ENCODE measurements around the gene MRPL36.

DNA sequence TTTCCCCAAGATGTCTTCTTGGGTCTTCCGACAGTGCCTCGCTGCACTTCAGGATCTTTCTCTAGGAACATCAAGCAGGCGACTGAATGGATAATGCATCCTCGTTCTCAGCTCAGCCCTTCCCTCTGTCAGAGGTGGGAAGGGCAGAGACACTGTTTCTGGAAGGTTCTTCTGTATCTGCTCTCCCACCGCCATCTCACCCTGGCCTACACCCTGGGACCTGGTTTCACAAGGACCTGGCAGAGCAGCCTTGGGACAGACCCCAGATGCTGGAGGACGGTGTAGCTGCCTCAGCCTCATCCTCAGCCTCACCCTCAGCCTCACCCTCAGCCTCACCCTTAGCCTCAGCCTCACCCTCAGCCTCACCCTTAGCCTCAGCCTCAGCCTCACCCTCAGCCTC is 18.5 kb downstream of the MRPL36 start:
- TF ChIP-seq, protein P1, sequence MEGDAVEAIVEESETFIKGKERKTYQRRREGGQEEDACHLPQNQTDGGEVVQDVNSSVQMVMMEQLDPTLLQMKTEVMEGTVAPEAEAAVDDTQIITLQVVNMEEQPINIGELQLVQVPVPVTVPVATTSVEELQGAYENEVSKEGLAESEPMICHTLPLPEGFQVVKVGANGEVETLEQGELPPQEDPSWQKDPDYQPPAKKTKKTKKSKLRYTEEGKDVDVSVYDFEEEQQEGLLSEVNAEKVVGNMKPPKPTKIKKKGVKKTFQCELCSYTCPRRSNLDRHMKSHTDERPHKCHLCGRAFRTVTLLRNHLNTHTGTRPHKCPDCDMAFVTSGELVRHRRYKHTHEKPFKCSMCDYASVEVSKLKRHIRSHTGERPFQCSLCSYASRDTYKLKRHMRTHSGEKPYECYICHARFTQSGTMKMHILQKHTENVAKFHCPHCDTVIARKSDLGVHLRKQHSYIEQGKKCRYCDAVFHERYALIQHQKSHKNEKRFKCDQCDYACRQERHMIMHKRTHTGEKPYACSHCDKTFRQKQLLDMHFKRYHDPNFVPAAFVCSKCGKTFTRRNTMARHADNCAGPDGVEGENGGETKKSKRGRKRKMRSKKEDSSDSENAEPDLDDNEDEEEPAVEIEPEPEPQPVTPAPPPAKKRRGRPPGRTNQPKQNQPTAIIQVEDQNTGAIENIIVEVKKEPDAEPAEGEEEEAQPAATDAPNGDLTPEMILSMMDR (conservative IDR thresholded peaks at IDR 0.05), result no peak
- no peak for TF ChIP-seq EZH2 (IDR thresholded peaks at IDR 0.05; ENCODE audit: low read depth)
